Testis (tissue), 3 donors: ENCODE measurements around the gene BDKRB1. TPM values are rescaled to one million over a fixed set of nuclear protein-coding genes. Genes with fewer than 3 reads are reported as not detected.

Experiments used
- DNase-seq: peaks from one replicate; pipeline ENCODE4 v3.0.0-alpha.2; 2019
- H3K27ac ChIP-seq, 2 donors: fragments of 200-600 bp; sonication (generic); one replicate each; pipeline ENCODE4 v1.5.1; 2019
- H3K27me3 ChIP-seq: fragments of 200-600 bp; sonication (generic); one replicate; pipeline ENCODE4 v1.5.1; 2019
- H3K36me3 ChIP-seq: fragments of 200-600 bp; sonication (generic); one replicate; pipeline ENCODE4 v1.5.1; 2017; ENCODE audit warnings: low read depth; ENCODE audit errors: missing control alignments
- H3K4me1 ChIP-seq: fragments of 200-600 bp; sonication (generic); one replicate; pipeline ENCODE4 v1.5.1; 2019
- H3K4me3 ChIP-seq, 2 donors: fragments of 200-600 bp; sonication (generic); one replicate each; pipeline ENCODE4 v1.5.1; 2017 to 2019
- H3K9me3 ChIP-seq: fragments of 200-600 bp; sonication (generic); one replicate; pipeline ENCODE4 v1.5.1; 2017
- POLR2A ChIP-seq: fragments of 450-650 bp; IDR thresholded peaks from one replicate; pipeline ENCODE4 v1.6.1; 2017; ENCODE audit warnings: antibody characterized with exemption, mild to moderate bottlenecking, moderate library complexity
- WGBS, 2 donors: methylation state at CpG; one replicate each; pipeline ENCODE4 v1.1.5; 2018; 5-methylcytosine and 5-hydroxymethylcytosine counted together
- intact Hi-C: fragments of 100-400 bp; cut with DNase I; formaldehyde crosslinking; loops from one replicate; pipeline ENCODE4 v1.15.1; 2023; ENCODE audit warnings: low total_unique reads
- polyA plus RNA-seq: library from polyadenylated mRNA; stranded (reverse); fragments of 350-450 nt; fragmentation: Illumina TruSeq; extraction: RNeasy Lipid Tissue Mini Kit (QIAGEN cat#74804); gene quantifications from one replicate; pipeline ENCODE4 v1.2.3, GENCODE V29; 2014; ENCODE audit warnings: low read depth, low replicate concordance; ENCODE audit not compliant: insufficient read depth
- total RNA-seq, 2 donors: library from RNA; depleted of rRNA; stranded (reverse); fragments of >200 nt; gene quantifications; one replicate each; pipeline ENCODE4 v1.2.3, GENCODE V29; 2016
- TF ChIP-seq, protein P1 (sequence below), 3 experiments: fragments of 450-650 bp in 2 of 3; fragments of 200-600 bp in 1 of 3; sonication (generic) in 1 of 3; IDR thresholded peaks; one replicate each; pipeline ENCODE4 v1.5.1; 2016 to 2019; ENCODE audit warnings: antibody characterized with exemption in 3 of 3, mild to moderate bottlenecking in 2 of 3, moderate library complexity in 1 of 3

BDKRB1 gene
- total and polyA plus RNA-seq, 3 donors from 2014 or later: 3.3 to 4.9 (median 3.4) TPM

DNA sequence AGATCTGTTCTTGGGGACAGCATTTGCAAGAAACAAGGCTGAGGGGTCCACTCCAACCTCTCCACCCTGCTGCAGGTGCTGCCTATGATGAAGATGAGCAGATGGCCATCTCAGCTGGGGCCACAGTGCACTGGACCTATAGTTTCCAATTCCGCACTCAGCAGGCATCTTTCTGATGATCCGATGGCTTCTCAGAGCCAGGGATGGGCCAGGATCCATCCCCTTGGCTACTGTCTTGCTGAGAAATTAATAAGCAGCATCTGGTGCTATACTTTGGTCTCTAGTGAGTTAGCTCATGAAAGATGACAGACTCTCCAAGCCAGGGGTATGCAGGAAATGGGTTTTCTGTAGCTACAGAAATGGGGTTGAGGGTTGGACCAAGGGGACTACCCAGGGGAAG lies 18.4 kb upstream of the BDKRB1 start:
- intact Hi-C loops: no loop called here
- Histone ChIP-seq H3K27ac (no peak overlapping the region), H3K4me1 (no peaks in the 10 kb centered on the region), H3K9me3 (no peaks in the 10 kb centered on the region), H3K36me3 (no peaks in the 10 kb centered on the region), H3K4me3 (no peak overlapping the region), H3K27me3 (no peaks in the 10 kb centered on the region)
- WGBS, 2 donors: 97 to 100% methylated on average over 2 of the region's 2 CpGs
- TF ChIP-seq POLR2A: no peak
- TF ChIP-seq, protein P1, sequence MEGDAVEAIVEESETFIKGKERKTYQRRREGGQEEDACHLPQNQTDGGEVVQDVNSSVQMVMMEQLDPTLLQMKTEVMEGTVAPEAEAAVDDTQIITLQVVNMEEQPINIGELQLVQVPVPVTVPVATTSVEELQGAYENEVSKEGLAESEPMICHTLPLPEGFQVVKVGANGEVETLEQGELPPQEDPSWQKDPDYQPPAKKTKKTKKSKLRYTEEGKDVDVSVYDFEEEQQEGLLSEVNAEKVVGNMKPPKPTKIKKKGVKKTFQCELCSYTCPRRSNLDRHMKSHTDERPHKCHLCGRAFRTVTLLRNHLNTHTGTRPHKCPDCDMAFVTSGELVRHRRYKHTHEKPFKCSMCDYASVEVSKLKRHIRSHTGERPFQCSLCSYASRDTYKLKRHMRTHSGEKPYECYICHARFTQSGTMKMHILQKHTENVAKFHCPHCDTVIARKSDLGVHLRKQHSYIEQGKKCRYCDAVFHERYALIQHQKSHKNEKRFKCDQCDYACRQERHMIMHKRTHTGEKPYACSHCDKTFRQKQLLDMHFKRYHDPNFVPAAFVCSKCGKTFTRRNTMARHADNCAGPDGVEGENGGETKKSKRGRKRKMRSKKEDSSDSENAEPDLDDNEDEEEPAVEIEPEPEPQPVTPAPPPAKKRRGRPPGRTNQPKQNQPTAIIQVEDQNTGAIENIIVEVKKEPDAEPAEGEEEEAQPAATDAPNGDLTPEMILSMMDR (IDR thresholded peaks at IDR 0.05): no peak
- no peak for DNase-seq

DNA sequence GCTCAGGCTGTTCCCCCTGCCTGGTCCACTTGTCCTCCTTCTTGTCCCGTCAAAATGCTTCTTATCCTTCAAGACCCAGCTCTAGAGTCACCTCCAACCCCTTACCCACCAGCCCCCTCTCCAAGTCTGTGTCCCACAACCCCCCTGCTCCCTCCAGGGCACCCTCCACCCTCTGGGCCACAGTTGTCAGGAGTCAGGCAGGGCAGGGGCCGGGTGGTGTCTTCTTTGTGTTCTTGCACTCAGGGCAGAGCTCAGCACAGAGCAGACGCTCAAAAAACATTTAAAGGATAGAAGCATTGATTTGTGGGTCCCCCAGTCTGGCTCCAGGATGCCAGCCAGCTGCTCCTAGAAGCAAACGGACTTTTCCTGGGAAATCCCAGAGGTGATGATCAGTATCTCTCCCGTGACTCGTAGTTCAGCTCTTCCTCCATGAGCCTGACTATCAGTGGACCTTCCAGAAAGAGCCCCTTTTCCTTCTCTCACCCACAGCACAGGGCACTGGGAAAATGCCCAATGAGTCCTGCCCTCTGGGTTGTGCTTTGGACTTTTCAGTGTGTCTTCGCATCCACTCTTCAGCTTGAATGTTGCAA lies 17.2 kb upstream of the BDKRB1 start:
- no peaks in the 10 kb centered on the region for H3K36me3 ChIP-seq
- intact Hi-C loops: no loop called here
- no peak for DNase-seq
- no peaks in the 10 kb centered on the region for H3K9me3 ChIP-seq
- no peak overlapping the region for H3K4me3 ChIP-seq
- H3K27ac ChIP-seq: no peak overlapping the region
- H3K27me3 ChIP-seq: no peaks in the 10 kb centered on the region
- 78 to 79% methylated on average over 7 of the region's 7 CpGs for WGBS, 2 donors
- no peaks in the 10 kb centered on the region for H3K4me1 ChIP-seq
- TF ChIP-seq POLR2A: no peak
- TF ChIP-seq, protein P1 (IDR thresholded peaks at IDR 0.05): no peak

DNA sequence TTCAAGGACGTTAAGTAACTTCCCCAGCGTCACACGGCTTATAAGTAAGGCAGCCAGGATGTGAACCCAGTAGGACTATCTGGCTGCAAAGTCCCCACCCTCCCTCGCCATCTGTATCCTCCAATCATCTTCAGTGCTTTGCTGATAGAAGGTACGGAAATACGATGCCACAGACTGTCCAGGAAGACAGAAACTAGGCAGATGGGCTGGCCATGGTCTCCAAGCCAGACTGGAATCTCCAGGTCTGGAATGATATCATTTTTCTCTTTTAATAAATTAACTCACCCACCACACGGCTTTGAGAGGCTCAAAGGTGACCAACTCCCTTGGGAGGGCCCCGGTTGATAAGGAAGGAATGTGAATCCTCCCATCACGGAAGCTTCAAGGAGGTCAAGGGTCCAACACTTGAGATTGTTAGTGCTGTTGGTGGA lies 16.3 kb upstream of the BDKRB1 start:
- 55 to 61% methylated on average over 9 of the region's 9 CpGs for WGBS, 2 donors
- intact Hi-C loops: no loop called here
- no peak overlapping the region for H3K4me3 ChIP-seq
- no peaks in the 10 kb centered on the region for H3K27me3 ChIP-seq
- no peak overlapping the region for H3K27ac ChIP-seq
- TF ChIP-seq POLR2A: no peak
- TF ChIP-seq, protein P1 (IDR thresholded peaks at IDR 0.05): no peak
- H3K4me1 ChIP-seq: no peaks in the 10 kb centered on the region
- H3K36me3 ChIP-seq: no peaks in the 10 kb centered on the region
- H3K9me3 ChIP-seq: no peaks in the 10 kb centered on the region
- DNase-seq: no peak

DNA sequence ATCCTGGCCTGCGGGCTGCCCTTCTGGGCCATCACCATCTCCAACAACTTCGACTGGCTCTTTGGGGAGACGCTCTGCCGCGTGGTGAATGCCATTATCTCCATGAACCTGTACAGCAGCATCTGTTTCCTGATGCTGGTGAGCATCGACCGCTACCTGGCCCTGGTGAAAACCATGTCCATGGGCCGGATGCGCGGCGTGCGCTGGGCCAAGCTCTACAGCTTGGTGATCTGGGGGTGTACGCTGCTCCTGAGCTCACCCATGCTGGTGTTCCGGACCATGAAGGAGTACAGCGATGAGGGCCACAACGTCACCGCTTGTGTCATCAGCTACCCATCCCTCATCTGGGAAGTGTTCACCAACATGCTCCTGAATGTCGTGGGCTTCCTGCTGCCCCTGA lies 15.4 kb upstream of the BDKRB1 start:
- no peak overlapping the region for H3K27ac ChIP-seq
- no peak for DNase-seq
- H3K9me3 ChIP-seq: no peaks in the 10 kb centered on the region
- no peaks in the 10 kb centered on the region for H3K4me1 ChIP-seq
- TF ChIP-seq, protein P1 (IDR thresholded peaks at IDR 0.05): no peak
- no peak for TF ChIP-seq POLR2A
- intact Hi-C loops: no loop called here
- H3K36me3 ChIP-seq: no peaks in the 10 kb centered on the region
- no peaks in the 10 kb centered on the region for H3K27me3 ChIP-seq
- WGBS, 2 donors: 97 to 98% methylated on average over 18 of the region's 18 CpGs
- H3K4me3 ChIP-seq: no peak overlapping the region

DNA sequence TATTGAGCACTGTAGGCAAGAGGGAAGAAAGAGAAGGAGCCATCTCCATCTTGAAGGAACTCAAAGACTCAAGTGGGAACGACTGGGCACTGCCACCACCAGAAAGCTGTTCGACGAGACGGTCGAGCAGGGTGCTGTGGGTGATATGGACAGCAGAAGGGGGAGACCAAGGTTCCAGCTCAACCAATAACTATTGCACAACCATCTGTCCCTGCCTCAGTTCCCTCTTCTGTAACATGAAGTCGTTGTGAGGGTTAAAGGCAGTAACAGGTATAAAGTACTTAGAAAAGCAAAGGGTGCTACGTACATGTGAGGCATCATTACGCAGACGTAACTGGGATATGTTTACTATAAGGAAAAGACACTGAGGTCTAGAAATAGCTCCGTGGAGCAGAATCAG lies 13.9 kb upstream of the BDKRB1 start:
- no peaks in the 10 kb centered on the region for H3K27me3 ChIP-seq
- intact Hi-C loops: no loop called here
- no peak for TF ChIP-seq POLR2A
- TF ChIP-seq, protein P1 (IDR thresholded peaks at IDR 0.05): no peak
- no peaks in the 10 kb centered on the region for H3K4me1 ChIP-seq
- no peak overlapping the region for H3K4me3 ChIP-seq
- no peak for DNase-seq
- H3K36me3 ChIP-seq: no peaks in the 10 kb centered on the region
- no peaks in the 10 kb centered on the region for H3K9me3 ChIP-seq
- H3K27ac ChIP-seq: no peak overlapping the region
- 92 to 94% methylated on average over 10 of the region's 10 CpGs for WGBS, 2 donors
